ENCODE data around the gene TIMM8B. TPM values are rescaled to one million over a fixed set of nuclear protein-coding genes. Genes with fewer than 3 reads are reported as not detected.
A peak's percentile ranks its signal among the peaks of the same experiment; 100 is the strongest.
"Not testable (repeated sequence)": the region's sequence is repeated elsewhere in the genome, so short reads cannot be mapped to it uniquely, and the experiment has no call there.

Gene TIMM8B
- total RNA-seq, 1 experiment from 2014 or later = 212 TPM

DNA sequence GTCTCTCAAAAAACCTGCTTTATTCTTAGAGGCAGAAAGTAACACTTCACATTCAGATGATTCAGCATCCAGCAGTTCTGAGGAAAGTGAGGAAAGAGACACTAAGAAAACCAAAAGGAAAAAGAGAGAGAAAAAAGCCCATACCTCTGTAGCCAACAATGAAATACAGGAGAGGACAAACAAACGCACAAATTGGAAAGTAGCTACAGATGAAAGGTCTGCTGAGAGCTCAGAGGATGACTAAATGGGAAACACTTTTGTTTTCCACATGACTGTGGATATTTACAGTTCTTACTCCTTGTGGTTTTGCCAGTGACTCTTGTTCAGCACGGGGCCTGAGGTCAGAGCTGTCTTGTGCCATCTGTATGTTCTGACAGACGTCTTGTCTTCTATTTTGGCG lies 3.8 kb downstream of the TIMM8B start:
- no peak for DNase-seq (ENCODE audit: low spot score)

GRCh38 chr11:112073941-112074811 lies 12.4 kb downstream of the TIMM8B start, which contains the start of the genes NKAPD1 and PIH1D2:
Gene NKAPD1 (plus strand): TSS chr11:112074299. CDS start chr11:112075575, 1,276 bp downstream.
Gene PIH1D2 (minus strand): TSS chr11:112074017. CDS start chr11:112073174, 843 bp downstream.
- peak; percentile 96 for DNase-seq (ENCODE audit: low spot score)

- DNase-seq (ENCODE audit: low spot score) = no peak
Measured at GRCh38 chr11:112062923-112063322, 23.6 kb downstream of the TIMM8B start.

GRCh38 chr11:112058103-112058502 lies 28.5 kb downstream of the TIMM8B start:
- no peak for DNase-seq (ENCODE audit: low spot score)

GRCh38 chr11:112057170-112057569 lies 29.4 kb downstream of the TIMM8B start:
- no peak for DNase-seq (ENCODE audit: low spot score)

GRCh38 chr11:112051768-112052167 lies 34.8 kb downstream of the TIMM8B start:
- DNase-seq (ENCODE audit: low spot score) = no peak

DNA sequence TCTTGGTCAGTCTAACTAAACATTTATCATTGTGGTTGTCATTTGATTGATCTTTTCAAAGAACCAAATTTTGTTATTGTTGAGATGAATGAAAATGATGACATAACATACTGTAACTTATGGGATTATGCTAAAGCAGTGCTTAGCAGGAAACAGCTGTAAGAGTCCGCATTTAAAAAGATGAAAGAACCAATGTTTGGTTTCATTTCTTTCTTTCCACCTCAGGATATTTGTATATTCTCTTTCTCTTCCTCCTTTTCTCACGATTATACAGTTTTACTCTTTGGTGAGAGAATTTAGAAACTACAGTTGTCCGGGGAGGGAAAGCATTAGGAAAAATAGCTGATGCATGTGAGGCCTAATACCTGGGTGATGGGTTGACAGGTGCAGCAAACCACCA lies 35.8 kb downstream of the TIMM8B start:
- no peak for DNase-seq (ENCODE audit: low spot score)

DNA sequence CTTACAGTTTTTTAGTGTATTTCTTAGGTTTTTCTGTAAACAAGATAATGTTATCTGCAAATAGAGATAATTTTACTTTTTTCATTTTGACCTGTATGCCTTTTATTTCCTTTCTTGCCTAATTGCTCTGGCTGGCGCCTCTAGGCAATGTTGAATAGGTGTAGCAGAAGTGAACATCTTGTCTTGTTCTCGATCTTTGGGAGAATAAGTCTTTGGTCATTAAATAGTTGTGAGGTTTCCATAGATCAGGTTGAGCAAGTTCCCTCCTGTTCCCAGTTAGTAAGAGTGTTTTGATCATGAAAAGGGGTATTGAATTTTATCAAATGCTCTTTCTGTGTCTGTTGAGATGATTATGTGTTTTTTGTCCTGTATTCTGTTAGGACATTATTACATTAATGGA lies 36.8 kb downstream of the TIMM8B start:
- DNase-seq (ENCODE audit: low spot score) = no peak

- DNase-seq (ENCODE audit: low spot score) = not testable (repeated sequence)
Measured at GRCh38 chr11:112048256-112048655, 38.3 kb downstream of the TIMM8B start.

- not testable (repeated sequence) for DNase-seq (ENCODE audit: low spot score)
Measured at GRCh38 chr11:112046647-112047046, 39.9 kb downstream of the TIMM8B start.

DNA sequence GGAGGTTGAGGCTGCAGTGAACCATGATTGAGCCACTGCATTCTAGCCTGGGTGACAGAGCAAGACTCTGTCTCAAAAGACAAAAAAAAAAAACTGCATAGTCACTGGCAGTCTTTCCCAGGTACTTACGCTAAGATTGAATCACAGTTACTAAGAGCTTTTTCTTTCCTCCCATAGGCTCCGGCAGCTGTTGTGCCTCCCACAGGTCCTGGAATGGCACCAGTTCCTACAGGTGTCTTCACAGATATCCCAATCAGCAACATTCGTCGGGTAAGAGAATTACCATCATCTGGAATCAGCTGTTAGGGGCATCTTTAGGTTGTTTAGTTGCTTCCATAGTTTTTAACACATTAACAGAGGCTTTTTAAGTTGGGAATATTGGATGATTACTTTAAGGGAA lies 41.6 kb downstream of the TIMM8B start:
- DNase-seq (ENCODE audit: low spot score) = no peak

- DNase-seq (ENCODE audit: low spot score) = no peak
Measured at GRCh38 chr11:112042961-112043304, 43.6 kb downstream of the TIMM8B start.

GRCh38 chr11:112042161-112042960 lies 44.2 kb downstream of the TIMM8B start:
- peak; percentile 51 for DNase-seq (ENCODE audit: low spot score)

- no peak for DNase-seq (ENCODE audit: low spot score)
Measured at GRCh38 chr11:112037527-112037926, 49.0 kb downstream of the TIMM8B start.

Small RNAs within 50 kb of the gene (small RNA-seq; reads per million reads assigned to genes)
- not detected for gene AP000907.3

Other genes with a start within 250 kb of the TIMM8B start
- 16.5 and 23.9 TPM in 2 replicates for gene ALG9, start 215.2 kb downstream of the TIMM8B start, total RNA-seq (2014; rRNA removed; shearing (Covaris generic))
- gene FDXACB1, start 207.6 kb downstream of the TIMM8B start, total RNA-seq (2014; rRNA removed; shearing (Covaris generic)) = 1.8 and 3.1 TPM in 2 replicates
- gene CFAP68, start 207.2 kb downstream of the TIMM8B start, total RNA-seq (2014; rRNA removed; shearing (Covaris generic)) = 8.8 and 11.9 TPM in 2 replicates
- not detected in 2 replicates for gene CRYAB, start 175.0 kb downstream of the TIMM8B start, total RNA-seq (2014; rRNA removed; shearing (Covaris generic))
- not detected in 2 replicates for gene HSPB2, start 174.0 kb downstream of the TIMM8B start, total RNA-seq (2014; rRNA removed; shearing (Covaris generic))
- gene C11orf52, start 167.8 kb downstream of the TIMM8B start, total RNA-seq (2014; rRNA removed; shearing (Covaris generic)) = 4.3 and 6.3 TPM in 2 replicates
- gene DIXDC1, start 149.4 kb downstream of the TIMM8B start, total RNA-seq (2014; rRNA removed; shearing (Covaris generic)) = 2.0 and 2.6 TPM in 2 replicates
- gene DLAT, start 61.3 kb downstream of the TIMM8B start, total RNA-seq (2014; rRNA removed; shearing (Covaris generic)) = 37.2 and 42.4 TPM in 2 replicates
- gene PIH1D2, start 12.7 kb downstream of the TIMM8B start, total RNA-seq (2014; rRNA removed; shearing (Covaris generic)) = 0.52 and 0.97 TPM in 2 replicates
- 11.0 and 13.4 TPM in 2 replicates for gene NKAPD1, start 12.5 kb downstream of the TIMM8B start, total RNA-seq (2014; rRNA removed; shearing (Covaris generic))
- gene SDHD, start 117 bp upstream of the TIMM8B start, total RNA-seq (2014; rRNA removed; shearing (Covaris generic)) = 144 and 195 TPM in 2 replicates
- gene IL18, start 77.3 kb upstream of the TIMM8B start, total RNA-seq (2014; rRNA removed; shearing (Covaris generic)) = 1.8 TPM in 2 replicates
- not detected in 2 replicates for gene TEX12, start 80.6 kb upstream of the TIMM8B start, total RNA-seq (2014; rRNA removed; shearing (Covaris generic))
- gene BCO2, start 88.8 kb upstream of the TIMM8B start, total RNA-seq (2014; rRNA removed; shearing (Covaris generic)) = 0.84 and 3.8 TPM in 2 replicates
- gene PTS, start 139.7 kb upstream of the TIMM8B start, total RNA-seq (2014; rRNA removed; shearing (Covaris generic)) = 28.3 and 44.7 TPM in 2 replicates
- not detected in 2 replicates for gene PLET1, start 174.1 kb upstream of the TIMM8B start, total RNA-seq (2014; rRNA removed; shearing (Covaris generic))